LNCAP (cell line): ENCODE data around the gene RUBCN.

Source experiments
- CTCF ChIP-seq: fragments of 450-650 bp; IDR thresholded peaks from 2 replicates; pipeline ENCODE4 v1.5.1; 2017; ENCODE audit warnings: mild to moderate bottlenecking

RUBCN gene

GRCh38 chr3:197753263-197753662, 16.6 kb upstream of the RUBCN start:
- TF ChIP-seq CTCF, result no peak

GRCh38 chr3:197752107-197752506, 15.4 kb upstream of the RUBCN start:
- no peak for TF ChIP-seq CTCF

- no peak for TF ChIP-seq CTCF
These were observed 14.4 kb upstream of the RUBCN start for GRCh38 chr3:197750858-197751737.

- no peak for TF ChIP-seq CTCF
These were observed 13.7 kb upstream of the RUBCN start for GRCh38 chr3:197750396-197750831.

GRCh38 chr3:197749601-197750395, 13.1 kb upstream of the RUBCN start, which contains the start of gene FYTTD1:
TSS of gene FYTTD1 (plus strand) at chr3:197749883. CDS start at chr3:197749972, 89 bp downstream.
- peak; percentile 52 for TF ChIP-seq CTCF

- no peak for TF ChIP-seq CTCF
These were observed 12.6 kb upstream of the RUBCN start for GRCh38 chr3:197749315-197749600.

- TF ChIP-seq CTCF, result no peak
These were observed 12.1 kb upstream of the RUBCN start for GRCh38 chr3:197748597-197749314.
